OCI-M2 (cell line): ENCODE results near the gene TNFAIP8L3.

ENCODE experiments used
- DNase-seq: peaks from one replicate; lab custom pipeline; 2025; ENCODE audit not compliant: unreplicated experiment; lab: John Stamatoyannopoulos, UW

Gene TNFAIP8L3

DNA sequence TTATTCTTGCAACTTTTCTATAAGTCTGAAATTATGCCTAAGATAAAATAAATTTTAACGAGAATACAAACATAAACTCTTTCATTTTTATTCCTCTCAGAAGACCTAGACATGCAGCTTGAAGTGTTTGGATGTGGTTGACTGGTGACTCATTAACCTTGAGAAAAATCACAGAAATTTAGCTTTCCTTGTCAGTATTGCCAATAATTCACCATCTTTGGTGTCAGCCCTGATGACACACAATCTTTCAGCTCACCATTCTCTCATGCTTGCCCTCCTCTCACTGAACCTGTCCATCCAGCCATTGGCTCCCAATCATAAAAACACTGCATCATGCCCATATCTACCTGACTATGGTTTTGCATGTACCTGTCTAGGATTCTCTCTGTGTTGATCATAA is 22.6 kb upstream of the TNFAIP8L3 start:
- DNase-seq, result no peak

DNA sequence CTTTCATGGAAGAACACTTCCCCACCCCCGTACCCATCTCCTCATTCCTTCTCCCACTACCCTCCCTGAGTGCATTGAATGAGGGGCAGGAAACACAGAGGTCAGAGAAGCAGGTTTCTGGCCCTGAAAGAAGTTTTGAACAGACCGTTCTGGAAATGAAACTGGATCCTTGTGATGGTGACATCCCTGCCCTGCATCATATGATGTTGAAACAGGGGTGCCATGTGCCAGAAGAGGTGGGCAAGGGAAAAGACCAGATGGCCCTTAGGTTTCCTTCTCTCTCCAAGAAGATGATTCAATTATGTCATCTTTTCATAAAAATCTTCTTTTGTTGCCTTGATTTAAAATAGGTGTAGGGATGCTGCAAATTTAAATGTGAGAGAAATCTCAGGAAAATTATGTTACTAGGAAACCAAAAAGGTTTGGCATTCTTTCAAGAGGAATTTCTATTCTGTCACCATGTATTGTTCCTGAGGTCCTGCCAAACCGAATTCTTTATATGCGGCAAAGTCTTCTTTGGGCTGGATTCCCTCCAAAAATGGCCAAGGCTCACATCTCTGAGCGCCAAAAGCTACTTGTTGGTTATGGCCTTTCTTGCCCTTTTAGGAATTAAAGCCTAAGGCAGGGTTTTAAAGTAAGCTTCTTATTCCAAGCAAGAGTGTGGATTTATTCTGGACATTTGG is 19.9 kb upstream of the TNFAIP8L3 start:
- DNase-seq, result no peak

DNA sequence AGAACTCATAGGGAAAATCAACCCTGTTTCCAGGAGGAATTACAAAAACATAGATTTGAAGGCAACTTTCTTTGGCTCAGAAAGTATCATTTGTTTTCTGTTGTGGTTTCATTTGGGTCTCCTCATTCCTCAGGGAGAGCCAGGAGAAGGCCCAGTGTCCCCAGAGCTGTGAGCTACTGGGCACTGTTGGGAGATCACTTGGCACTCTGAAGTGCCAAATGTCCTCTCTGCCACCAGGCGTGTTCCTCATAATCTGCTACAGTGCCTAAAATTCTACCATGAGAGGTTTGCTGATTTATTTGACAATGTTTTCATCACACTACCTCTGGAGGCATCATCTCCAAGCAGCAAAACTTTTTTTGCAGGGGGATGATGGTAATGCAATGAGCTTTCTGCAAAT is 17.4 kb upstream of the TNFAIP8L3 start:
- no peak for DNase-seq

DNA sequence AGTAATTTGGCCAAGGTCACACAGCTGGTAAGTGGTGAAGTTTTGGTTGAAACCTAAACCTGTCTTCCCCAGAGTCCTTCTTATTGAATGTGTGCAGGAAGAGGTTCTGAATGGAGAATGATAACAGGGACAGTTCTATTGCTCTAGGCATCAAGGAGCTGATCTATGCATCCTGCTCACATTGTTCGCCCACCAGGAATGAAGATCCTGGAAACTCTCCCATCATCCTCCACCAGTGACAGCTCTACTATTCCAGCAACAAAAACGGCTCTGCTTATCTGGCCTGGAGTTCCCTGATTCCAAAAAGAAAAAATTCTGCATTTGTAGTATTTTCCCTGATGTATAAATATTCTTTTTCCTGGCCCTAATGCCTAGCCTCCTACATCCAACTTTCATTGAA is 16.4 kb upstream of the TNFAIP8L3 start:
- DNase-seq, result no peak

DNA sequence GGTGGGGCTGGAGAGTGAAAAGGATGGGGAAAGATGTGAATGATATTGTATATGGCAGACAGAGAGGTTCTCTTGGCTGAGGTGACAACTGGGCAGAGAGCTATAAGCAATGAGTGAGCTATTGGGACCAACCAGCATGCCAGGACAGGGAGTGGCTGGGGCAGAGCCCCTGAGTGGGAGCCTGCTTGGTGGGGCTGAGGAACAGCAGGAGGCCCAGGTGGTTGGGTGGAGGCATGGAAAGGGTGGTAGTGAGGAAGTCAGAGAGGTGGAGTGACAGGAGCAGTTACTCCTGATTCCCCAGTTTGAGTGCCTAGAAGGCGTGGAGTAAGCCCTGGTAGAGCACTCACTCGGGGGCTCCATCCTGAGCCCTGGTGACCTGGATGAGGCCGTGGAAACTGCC is 15.5 kb upstream of the TNFAIP8L3 start:
- DNase-seq, result no peak

DNA sequence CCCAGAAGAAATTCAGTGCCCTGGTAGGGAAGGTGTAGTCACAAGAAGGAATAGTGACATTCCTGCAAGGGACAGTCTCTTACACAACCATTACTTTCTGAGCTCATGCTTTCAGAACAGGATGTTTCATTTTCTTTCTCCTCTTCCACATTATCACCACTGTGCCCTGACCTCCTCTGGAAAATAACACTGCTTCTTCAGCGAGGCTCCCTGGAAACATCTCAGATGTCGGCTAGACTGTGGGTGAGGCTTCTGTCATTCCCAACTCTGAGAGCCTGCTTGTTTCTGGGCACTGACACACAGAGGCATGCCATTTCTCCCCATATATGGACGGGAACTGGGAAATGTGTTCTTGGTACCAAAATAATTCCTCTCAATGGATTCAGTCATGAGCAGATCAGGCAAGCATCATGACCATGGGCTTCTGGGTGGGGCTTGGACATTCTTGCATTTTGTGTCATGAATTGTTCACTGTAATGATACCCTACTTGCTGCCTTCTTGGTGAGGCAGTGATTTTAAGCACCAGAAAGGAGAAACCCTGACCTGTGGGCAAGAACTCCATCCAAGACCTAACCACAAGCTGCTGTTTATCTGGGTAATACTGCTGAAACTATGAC is 14.3 kb upstream of the TNFAIP8L3 start:
- no peak for DNase-seq

DNA sequence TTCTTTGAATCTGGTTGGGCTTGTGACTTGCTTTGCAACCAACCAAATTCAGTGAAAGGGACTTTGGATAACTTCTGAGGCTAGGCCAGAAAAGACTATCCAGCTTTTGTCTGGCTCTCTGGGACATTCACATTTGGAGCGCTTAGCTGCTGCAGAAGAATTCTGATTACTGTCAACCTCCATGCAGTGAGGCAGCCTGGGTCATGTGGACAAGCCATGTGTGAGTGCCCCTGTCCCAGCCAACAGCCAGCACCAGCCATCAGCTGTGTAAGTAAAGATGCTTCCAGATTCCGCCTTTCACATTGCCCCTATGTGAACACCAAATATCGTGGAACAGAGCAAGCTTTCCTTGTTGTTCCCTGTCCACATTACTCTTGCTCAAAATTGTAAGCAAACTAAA is 12.9 kb upstream of the TNFAIP8L3 start:
- no peak for DNase-seq

DNA sequence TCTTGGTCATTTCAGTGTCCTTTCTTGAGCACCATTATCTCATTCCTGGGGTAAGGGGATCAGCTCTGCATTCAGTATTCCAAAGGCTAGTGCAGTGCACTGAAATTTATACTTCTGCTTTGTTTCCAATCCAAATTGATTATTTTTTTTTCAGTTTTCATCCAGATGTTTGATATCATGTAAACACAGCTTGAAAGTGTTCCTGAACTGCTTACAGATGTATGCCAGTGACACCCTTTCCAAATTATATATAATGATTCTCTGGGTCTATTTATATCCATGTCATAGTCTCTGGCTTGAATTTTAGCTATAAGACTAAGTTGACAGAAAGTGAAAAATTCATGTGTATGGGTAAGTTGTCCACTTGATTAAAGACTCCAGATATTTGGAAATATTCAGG is 11.8 kb upstream of the TNFAIP8L3 start:
- DNase-seq, result no peak

DNA sequence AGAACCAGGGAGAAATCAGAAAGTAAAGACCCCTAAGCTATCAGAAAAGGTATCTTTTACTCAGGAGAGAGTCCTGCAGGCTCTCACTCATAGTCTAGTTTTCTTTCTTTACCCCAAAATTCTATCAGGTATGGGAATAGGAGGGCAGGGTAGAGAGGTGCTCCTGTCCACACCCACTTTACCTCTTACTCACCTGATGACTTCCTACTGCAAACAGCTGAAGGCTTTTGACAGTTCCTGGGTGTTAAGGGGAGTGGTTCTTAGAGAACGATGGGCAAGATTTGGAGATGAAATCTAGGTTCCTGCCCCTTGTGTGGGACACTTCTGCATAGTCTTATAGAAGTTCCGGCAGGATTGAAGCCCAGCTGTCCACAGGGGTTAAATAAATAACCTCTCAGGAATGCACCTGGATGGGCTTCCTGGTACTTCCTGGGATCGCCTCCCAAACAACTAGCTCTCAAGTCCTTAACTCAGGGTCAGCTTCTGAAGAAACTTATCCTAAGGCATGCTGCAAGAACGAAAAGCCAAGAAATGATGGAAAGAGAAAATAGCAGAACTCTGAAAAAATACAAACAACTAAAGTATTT is 10.8 kb upstream of the TNFAIP8L3 start:
- no peak for DNase-seq

DNA sequence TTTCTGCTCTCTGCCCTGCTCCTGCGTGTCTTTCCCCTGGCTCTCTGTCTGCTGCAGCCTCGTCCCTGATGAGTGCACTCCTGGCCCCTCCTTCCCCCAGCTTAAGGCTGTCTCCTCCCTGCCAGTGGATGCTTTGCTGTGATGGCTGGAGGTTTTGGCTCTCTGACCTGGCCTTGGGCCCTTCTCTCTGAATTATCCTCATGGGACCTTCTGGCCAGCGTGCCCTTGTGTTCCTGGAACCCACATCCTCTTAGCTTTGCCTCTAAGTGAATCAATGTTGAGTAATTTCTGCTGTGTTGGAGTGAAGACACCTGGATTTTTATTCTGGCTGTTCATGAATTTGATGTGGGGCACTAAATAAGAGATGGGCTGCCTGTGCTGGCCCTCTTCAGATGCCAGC is 9.8 kb upstream of the TNFAIP8L3 start:
- no peak for DNase-seq

DNA sequence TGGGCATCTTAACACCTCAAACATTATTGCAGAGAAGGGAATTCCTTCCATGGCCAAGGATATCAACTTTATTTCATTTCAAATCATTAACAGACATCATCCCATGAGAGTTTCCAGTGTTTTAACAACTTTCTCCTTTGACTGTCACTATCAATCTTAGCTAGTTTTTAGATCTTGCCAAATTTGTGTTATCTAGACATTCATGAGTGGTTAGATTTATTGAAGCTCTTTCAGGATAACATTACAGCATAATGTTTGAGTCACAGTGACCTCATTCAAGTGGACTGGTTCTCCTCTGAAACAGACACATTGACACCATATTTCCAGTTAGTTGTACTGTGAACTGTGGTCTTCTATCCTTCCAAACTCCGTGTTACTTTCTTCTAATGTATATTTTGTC is 8.6 kb upstream of the TNFAIP8L3 start:
- DNase-seq, result no peak

DNA sequence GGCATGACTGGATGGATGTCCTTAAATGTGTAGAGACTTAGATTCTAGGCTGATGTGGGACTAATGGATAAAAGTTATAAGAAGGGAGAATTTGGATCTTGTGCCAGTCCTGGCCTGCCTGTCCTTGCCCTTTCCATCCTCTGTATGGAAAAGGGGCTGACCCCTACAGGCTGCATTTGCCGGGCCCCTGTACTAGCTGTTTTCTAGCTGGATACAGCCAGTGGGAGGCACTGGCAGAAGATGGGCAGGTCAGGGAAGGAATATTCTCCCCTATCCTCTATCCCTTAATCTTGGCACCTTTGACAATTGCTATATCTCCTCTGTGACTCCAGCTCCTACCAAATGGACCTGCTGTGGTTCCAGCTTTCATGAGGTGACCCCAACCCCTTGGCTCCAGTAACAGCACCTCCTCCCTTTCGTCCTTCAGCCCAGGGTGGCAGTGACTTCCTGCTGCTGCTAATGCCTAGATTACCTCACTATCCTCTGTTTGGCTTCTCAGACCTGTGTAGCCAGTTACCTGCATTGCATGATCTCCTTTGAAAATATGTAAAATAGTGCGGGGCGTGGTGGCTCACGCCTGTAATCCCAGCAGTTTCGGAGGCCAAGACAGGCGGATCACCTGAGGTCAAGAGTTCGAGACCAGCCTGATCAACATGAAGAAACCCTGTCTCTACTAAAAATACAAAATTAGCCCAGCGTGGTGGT is 6.2 kb upstream of the TNFAIP8L3 start:
- DNase-seq, result no peak

DNA sequence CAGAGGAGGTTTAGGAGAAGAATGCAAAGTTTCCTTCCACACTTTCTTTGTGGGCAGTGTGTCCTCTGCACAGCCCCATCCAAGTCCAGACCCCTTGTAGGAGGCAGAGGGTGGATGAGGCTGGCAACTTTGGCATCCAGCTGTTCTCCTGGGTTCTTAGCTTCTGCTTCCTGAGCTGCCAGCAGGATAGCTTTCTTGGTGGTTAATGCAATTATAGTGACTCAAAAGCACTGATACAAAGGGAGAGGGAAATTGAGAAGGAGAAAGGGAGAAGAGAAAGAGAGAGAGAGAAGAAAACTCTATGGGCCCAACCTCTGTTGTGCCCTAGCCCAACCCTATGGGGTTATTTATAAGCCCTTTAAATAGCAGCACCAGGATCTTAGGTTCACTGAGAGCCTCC is 4.5 kb upstream of the TNFAIP8L3 start:
- no peak for DNase-seq

DNA sequence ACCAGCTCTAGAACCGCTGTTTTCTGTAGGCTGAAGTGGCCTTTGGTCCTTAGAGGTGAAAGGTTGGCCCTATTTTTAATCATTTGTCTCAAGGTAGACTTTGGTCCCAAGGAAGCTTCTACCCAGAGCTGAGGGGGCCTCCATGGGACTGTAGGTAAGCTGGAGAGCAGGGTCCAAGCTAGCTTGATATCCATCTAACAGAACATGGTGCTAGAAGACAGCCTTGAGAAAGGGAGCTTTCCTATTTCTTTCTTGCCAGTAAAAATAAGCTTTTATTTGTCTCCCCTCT is 3.6 kb upstream of the TNFAIP8L3 start:
- DNase-seq, result no peak

DNA sequence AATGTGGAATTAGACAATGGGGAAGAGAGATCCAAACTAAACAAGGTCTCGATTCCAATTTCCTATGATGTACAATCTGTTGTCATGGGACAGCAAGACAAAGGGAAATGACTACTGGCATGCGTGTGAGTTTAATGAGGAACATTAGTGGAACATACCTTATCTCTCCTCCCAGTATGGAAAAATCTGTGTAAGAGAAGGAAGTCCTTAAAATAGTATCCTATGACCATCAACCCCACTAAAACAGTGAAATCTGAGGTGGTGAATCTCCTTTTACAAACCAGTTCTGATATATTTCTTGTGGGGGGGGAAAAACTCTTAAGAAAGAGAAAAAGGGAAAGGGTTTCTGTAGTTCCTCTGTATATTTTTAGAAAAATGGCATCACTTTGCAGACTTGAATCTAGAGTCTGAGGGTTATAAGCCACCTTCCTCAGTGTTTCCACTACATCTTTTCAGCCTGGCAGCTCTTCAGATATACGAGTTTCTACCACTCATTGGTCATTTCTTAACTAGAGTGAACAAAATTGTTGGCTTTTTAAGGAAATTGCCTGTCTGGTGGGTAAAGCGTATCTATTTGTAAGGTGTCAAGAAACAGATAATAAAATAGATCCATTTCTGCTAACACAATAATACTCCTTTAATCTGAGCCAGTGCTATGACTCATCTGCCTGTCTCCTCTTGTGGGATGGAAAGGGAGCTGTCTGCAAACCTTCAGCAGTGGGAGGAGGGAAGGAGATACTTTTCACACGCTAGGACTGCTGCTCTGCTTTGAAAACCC is 3.0 kb upstream of the TNFAIP8L3 start:
- no peak for DNase-seq

DNA sequence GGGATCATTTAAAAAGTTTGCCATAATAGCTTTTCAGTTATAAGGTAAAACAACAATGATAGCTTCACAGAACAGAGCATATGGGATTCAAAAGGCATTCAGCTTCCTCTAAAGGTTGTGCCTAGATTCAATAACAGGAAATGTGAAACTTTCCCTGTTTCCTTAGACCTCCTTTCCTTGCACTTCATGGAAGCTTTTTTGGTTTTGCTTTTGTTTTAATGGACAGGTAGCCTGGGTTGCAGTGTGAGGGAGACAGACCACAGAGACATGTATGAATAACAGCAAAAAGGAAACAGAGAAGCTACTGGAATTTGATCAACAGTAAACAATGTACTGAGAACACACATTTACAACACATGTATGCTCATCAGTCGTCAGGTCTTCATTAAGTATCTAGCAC is 2.3 kb upstream of the TNFAIP8L3 start:
- DNase-seq, result no peak

DNA sequence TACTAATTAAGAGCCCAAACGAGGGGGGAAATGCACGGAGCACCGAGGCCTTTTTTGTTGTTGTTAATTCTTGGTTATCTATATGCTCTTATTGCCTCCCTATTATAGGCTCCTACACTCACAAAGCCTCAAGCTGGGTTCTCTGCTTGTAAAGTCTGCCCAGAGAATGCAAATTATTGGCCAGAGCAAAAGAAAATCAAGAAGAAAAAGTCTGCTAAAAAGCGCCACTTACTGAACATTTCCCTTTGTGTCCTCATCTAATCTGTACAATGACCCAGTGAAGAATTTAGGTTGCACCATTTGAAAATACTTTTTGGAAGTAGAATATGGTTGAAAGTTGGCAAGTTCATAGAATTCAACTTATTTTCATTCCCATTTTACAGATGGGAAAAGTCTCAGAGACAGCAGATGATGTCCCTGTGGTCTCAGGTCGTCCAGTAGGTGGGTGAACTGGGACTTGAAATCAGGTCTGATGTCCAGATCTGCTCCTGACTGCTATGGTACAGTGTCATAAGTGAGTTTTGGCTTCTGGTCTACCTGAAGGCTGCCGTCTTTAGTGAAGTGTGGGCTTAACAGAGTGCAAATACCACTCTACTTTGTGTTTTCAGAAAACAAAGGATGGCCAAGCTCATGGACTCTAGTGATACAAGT is 1.1 kb upstream of the TNFAIP8L3 start:
- DNase-seq, result no peak

DNA sequence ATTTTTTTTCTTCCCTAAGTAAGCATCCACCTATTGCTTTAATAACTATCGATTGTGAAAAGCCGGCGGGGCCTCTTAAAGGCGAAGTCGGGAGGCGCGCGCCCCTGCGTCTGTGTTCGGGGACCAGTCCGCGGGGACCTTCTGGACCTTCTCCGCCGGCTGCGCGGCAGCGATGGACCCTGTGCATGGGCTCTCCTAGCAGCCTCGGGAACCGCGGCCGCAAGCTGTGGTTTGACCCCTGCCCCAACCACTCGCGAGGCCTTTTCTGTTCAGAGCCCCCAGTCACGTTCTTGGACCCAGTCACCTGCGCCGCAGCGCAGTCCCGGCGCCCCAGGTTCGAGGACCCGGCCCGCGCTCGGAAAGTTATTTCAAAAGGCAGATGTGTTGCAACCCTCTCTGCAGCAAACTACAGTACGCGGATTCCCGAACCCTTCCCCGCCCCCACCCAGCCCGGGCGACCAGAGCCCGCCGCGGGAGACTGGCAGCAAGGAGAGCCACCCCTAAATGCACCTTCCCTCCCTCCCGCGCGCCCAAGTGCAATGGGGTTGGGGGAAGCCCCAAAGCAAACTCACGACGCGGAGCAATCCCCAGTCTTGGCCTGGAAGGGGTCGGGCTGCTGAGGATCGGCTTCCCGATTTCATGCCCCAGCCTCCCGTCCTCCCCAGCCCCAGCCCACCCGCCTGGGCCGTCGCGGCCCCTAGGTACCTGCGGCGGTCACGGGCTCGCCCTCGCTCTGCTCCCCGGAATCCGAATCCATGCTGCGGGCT is 684 bp downstream of the TNFAIP8L3 start:
- DNase-seq, result no peak

DNA sequence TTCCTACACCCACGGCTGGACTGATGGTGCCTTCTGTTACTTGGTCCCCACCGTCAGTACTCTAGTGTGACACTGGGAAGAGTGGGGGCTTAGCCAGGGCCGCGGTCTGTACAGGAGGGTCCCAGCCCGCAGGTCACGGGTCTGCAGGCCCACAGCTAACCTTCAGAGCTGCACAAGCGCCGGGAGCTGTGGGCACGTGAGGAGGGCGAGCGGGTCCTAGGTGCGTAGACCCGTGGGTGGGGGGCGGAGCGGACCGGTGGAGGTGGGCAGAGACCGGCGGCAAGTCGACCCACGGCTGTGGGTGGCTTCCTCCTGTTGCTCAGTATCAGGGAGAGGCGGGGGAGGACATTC is 1.2 kb downstream of the TNFAIP8L3 start:
- no peak for DNase-seq

DNA sequence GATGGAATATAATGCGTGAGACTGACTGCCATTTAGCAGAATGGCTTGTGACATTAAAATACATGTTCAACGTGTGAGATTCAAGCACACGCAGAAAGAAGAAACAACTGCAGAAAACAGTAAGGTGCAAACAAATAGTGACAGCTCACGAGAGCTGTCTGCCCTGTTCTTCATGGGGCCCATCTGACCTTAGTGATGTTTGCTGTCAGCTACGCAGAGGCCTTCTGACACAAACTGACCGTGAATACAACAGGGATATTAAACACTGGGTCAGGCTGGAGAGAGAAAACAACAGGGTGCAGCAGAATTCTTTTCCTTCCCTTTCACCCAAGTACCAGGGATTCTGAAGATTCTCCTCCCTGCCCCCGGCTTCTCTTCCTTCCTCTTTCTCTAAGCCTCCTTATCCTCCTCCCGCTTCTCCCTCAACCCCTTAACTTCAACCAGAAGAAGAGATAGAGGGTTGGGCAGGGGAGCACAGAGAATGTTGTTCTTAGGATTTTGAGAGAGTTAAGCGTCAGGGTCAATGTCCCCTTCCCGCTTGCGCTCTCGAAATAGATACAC is 2.1 kb downstream of the TNFAIP8L3 start:
- DNase-seq, result no peak
